ENCODE data around the gene PRIM1.
A peak's percentile ranks its signal among the peaks of the same experiment; 100 is the strongest.
"Not testable (repeated sequence)": the region's sequence is repeated elsewhere in the genome, so short reads cannot be mapped to it uniquely, and the experiment has no call there.

Gene PRIM1

GRCh38 chr12:56759263-56759908, 7.3 kb upstream of the PRIM1 start:
- DNase-seq, result no peak

DNA sequence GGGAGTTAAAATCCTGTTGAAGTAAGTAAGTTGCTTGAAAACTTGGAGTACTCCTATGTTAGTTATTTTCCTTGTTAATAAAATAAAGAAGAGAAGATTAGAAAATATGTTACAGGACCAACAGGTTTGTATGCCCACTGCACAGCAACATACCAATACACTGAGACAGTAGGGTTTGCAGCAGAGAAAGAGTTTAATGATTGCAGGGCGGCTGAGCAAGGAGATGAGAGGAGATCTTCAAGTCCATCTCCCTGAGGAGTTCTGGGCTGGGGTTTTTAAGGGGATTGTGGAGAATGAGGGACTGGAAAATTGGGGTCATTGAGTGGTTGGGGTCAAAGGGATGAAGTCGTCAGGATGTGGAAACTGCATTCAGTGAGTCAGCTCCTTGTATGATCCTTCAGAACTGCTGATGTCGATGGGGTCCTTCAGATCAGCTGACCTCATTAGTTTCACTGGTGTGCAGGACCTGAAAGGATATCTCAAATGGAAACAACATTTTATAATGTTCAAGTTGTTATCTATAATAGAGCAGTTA, 6.7 kb upstream of the PRIM1 start:
- no peak for DNase-seq

- DNase-seq, result not testable (repeated sequence)
These were observed 5.8 kb upstream of the PRIM1 start for GRCh38 chr12:56757971-56758370.

GRCh38 chr12:56753566-56753965, 1.4 kb upstream of the PRIM1 start:
- DNase-seq, result no peak

- not testable (repeated sequence) for DNase-seq
These were observed 1.5 kb downstream of the PRIM1 start for GRCh38 chr12:56750596-56750995.

DNA sequence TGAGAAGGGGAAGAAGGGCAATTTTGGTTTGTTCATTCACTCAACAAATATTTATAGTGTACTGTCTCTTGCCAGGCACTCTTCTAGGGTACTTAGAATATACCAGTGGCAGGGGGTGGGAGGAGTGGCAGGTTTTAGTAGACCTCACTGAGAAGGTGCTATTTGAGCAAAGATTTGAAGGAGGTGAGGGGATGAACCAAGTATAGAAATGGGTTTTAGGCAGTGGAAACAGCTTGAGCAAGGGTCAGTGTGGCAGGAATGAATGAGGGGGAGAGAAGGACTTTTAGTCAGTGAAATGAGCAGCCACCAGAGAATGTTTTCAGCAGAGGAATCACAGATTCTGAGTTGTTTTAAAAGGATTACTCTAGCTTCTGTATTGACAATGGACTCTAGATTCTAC, 2.3 kb downstream of the PRIM1 start:
- DNase-seq, result no peak

DNA sequence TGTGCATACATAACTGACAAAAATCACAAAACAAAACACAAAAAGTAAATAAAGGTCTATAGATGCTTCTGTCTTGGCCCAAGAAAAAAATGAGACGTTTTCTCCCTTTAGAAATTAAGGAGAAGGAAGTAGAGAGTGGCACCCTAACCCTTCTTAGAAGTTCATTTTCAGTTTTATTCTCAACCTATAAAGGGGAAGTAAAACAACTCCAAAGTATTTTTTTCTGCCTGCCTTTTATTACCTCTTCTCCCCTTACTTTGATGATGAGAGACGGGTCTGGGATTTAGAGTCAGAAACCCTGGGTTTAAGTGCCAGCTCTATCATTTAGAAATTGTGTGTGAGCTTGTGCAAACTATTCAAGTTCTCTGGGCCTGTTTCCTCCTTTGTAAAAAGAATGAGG, 2.8 kb downstream of the PRIM1 start:
- no peak for DNase-seq

DNA sequence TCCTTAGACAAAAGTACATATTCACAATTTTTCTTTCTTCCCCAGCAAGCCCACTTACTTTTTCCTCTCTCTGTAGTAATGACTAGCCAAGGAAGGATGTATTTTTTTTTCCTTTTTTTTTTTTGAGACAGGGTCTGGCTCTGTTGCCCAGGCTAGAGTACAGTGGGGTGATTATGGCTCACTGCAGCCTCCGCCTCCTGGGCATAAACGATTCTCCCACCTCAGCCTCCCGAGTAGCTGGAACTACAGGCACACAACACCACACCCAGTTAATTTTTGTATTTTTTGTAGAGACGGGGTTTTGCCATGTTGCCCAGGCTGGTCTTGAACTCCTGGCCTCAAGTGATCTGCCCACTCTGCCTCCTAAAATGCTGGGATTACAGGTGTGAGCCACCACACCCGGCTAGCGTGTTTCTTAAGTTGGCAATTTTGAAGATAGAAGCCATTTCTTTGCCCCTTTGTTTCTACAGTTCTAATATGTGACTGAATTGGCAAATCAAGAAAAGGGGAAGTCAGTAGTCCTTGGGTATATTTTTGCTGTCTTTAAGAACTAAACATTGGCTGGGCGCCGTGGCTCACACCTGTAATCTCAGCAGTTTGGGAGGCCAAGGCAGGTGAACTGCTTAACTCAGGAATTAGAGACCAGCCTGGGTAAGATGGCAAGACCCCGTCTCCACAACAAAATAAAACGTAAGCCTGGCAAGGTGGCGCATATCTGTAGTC, 23.8 kb downstream of the PRIM1 start:
- no peak for DNase-seq

DNA sequence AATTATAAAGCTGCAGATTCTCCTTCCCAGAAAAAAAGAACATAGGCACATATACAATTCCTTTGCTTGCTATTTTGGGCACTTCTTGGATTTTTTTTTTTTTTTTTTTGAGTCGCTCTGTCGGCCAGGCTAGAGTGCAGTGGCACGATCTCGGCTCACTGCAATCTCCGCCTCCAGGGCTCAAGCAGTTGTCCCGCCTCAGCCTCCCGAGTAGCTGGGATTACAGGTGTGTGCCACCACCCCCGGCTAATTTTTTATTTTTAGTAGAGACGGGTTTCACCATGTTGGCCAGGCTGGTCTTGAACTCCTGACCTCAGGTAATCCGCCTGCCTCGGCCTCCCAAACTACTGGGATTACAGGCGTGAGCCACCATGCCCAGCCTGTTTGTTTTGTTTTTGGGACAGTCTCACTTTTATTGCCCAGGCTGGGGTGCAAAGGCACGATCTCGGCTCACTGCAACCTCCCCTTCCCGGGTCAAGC, 25.9 kb downstream of the PRIM1 start:
- DNase-seq, result not testable (repeated sequence)

DNA sequence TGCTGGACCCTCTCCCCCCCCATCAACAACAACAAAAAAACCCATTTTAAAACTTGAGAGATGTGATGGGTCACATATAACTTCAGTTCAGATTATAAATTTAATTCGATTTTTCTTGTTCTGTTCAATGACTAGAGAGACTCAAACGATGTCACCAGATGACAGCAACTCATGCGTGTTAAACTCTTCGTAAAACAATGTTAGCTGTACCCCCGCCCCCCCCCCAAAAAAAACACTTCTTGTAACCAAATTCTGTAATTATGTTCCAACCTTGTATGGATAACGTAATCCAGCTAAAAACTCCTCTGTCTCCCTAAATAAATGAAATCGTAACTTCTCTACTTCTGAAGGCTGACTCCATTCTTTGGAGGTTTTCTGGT, 26.4 kb downstream of the PRIM1 start:
- peak in 1 of 3 experiments; percentile 55 for DNase-seq

- peak; percentile 96 to 98 (median 98) for DNase-seq
These were observed 27.0 kb downstream of the PRIM1 start, which contains the start of gene NACA for GRCh38 chr12:56724972-56725722. NACA (minus strand) TSS chr12:56725299; CDS start chr12:56724521, 778 bp downstream.

DNA sequence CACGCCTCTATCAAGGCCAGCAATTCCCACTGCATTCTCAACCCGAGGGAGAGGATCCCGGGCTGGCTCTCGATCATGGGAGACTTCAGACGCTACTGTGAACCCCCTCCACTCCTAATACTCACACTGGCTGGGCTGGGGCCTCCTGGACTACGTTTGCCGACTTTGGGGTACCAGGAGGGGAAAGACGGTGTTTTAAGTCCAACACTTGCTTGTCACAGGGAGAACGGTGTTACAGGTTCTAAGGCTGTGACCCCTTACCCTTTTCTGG, 27.5 kb downstream of the PRIM1 start:
- no peak for DNase-seq

DNA sequence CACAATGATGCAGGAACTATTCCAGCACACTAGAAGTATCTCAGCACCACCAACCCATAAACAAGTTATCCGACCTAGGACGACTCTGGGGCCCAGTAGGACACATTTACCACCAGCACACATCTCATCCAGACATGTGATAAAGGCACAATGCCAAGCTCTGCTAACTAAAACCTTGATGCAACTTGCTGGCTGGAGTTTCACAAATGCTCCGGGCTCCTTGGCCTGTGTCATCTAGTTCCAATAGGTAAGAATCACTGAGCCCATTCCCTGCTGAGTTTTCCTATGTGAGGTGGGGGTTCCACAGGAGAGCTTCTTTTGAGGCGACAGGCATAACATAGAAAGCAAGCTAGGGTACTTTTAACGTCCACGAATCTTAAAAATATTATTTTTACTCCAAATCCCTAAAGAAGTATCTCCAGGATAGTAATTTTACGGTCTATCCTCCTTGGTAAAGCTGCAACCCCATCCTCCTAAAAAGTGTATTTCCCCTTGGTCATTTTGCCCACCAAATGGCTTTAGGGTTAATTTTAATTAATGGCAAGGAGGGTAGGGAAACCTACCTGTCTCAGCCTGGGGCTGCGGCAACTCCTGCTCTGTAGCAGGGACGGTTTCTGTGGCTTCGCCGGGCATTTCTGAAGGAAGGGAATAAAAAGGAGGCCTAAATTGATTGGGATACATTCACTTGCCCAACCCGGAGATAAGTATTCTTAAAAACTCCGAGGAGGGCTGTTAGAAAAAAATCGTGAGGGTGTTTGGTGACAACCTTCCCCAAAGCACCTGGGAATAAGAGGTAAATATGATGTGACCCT, 28.0 kb downstream of the PRIM1 start:
- DNase-seq, result peak in 1 of 3 experiments; percentile 34

DNA sequence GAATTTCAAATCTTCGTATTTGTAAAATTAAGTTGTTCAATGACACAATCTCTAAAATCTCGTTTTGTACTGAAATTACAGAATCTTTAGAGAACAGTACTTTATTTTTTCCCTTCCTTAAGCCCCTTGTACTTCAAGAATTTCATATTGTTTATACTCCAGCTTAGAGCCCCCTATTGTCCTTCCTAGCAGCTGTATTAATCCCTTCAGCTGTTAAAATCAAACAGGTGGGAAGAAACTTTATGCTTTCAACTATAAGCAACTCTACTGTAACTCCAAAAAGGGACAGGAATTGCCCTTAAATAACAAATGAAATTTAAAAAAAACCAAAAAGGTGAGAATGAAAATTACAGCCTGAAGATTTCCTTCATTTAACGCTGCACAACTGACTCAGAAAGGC, 28.8 kb downstream of the PRIM1 start:
- no peak for DNase-seq

GRCh38 chr12:56722832-56723231, 29.3 kb downstream of the PRIM1 start:
- no peak for DNase-seq

DNA sequence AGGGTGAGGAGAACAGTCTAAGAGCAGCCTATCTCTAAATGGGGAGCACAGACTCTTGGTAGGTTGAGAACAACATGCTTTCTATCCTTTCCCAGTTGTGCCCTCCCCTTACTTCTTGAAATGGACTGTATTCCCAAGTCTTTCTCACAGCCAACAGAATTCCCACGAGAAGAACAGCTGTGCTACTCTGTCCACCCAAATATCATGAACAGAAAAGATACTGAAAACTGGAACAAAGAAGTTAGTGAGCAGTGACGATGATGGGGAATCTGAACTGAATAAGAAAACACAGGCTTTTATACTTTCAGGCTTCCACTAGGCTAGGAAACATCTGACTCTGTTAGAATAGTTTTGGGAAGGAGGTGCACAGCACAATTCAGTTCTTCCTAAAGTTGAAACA, 30.4 kb downstream of the PRIM1 start:
- DNase-seq, result no peak

GRCh38 chr12:56721216-56721615, 30.9 kb downstream of the PRIM1 start:
- DNase-seq, result no peak

DNA sequence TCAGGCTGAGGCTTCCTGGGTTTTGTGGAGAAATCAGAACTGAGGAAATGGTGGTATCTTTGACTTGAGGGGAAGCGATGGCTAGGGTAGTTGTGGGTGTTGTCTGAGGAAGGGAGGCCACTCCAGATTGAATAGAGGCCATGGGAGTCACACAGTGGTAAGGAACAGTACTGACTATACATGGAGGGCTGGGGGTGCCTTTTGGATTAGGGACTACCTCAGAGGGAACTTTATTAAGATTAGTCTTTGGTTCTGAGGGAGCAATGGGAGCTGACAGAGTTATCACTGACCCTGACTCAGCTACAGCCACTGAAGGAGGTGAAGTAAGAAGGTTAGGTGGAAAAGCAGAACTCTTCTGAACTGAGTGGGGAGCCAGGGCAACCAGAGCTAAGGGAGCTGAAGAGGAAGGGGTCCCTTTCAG, 31.4 kb downstream of the PRIM1 start:
- no peak for DNase-seq

DNA sequence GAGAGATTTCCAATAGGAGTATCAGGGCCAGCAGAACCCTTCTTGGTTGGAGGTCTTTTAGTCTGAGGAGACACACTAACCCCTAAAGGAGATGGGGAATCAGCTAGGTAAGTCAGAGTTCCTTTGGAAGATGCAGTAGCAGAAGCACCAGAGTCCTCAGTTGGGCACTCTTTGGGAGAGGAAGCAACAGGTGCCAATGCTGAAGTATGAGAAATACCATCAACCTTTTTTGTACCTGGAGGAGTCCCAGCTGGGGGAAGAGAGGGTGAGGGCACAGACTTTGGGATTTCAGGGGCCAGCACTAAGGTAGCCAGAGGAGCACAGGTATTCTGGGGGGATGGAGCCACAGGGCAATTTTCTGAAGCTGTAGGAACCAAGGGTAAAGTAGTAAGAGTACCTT, 33.1 kb downstream of the PRIM1 start:
- no peak for DNase-seq

DNA sequence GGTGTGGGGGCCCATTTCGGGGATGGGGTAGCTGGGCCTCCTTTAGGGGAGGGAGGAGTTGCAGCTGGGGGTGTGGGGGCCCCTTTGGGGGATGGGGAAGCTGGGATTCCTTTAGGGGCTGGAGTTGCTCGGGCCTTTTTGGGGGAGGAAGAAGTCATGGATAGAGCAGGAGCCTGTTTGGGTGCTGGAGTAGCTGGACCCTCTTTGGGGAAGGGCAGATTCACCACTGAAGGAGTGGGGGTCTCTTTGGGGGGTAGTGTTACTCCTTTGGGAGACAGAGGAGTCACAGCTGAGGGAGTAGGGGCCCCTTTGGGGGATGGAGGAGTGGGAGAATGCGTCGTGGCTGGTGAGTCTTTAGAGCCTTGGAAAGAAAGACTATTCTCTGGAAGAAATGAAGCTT, 33.5 kb downstream of the PRIM1 start:
- no peak for DNase-seq

DNA sequence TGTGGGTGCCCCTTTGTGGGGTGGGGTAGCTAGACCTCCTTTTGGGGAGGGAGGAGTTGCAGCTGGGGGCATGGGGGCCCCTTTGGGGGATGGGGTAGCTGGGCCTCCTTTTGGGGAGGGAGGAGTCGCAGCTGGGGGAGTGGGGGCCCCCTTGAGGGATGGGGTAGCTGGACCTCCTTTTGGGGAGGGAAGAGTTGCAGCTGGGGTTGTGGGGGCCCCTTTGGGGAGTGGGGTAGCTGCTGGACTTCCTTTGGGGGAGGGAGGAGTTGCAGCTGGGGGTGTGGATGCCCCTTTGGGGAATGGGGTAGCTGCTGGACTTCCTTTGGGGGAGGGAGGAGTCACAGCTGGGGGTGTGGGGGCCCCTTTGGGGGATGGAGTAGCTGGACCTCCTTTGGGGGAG, 34.0 kb downstream of the PRIM1 start:
- no peak for DNase-seq

DNA sequence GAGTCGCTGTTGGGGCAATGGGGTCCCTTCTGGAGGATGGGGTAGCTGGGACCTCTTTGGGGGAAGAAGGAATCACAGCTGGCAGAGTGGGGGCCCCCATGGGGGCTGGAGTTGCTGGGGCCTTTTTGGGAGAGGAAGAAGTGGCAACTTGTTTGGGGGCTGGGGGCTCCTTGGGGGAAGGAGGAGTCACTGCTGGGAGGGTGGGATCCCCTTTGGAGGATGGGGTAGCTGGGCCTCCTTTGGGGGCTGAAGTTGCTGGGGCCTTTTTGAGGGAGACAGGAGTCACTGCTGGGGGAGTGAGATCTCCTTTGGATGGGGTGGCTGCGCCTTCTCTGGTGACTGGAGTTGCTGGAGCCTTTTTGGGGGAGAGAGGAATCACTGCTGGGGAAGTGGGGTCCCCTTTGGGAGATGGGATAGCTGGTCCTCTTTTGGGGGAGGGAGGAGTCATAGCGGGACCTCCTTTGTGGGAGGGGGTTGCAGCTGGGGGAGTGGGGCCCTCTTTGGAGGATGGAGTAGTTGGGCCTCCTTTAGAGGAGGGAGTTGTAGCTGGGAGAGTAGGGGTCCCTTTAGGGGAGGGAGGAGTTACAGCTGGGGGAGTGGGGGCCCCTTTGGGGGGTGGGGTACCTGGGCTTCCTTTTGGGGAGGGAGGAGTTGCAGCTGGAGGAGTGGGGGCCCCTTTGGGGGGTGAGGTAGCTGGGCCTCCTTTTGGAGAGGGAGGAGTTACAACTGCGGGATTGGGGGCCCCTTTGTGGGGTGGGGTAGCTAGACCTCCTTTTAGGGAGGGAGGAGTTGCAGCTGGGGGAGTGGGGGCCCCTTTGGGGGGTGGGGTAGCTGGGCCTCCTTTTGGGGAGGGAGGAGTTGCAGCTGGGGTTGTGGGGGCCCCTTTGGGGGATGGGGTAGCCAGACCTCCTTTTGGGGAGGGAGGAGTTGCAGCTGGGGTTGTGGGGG, 34.9 kb downstream of the PRIM1 start:
- no peak for DNase-seq

Measured in NCI-H1417 (cell line).